Measurements from ENCODE around the gene MVK.

GRCh38 chr12:109627633-109628032 is 54.0 kb downstream of the MVK start:
- TF ChIP-seq CTCF (IDR thresholded peaks at IDR 0.05; ENCODE audit: low read depth, low read length) (no peak), POLR2A (IDR thresholded peaks at IDR 0.05; ENCODE audit: extremely low read depth, insufficient read length) (no peak), MAX (IDR thresholded peaks at IDR 0.05; ENCODE audit: low read depth, low read length) (no peak), MYC (IDR thresholded peaks at IDR 0.05; ENCODE audit: low read depth, low read length) (no peak)

Measured in NB4 (cell line).